IMR-90 (cell line): Measurements from ENCODE around the gene PALMD. TPM values are rescaled to one million over a fixed set of nuclear protein-coding genes. Genes with fewer than 3 reads are reported as not detected.

Experiments
- ATAC-seq: fragments of 200-7000 bp; cut with Tn5 transposase; 2 replicates; pipeline ENCODE4 v1.9.1; 2020; ENCODE audit warnings: low read depth, mild to moderate bottlenecking, moderate library complexity
- BruUV-seq: library from RNA; stranded (reverse); fragments of 400-500 nt; replicated peaks from 2 replicates; lab custom pipeline; 2021; lab: Mats Ljungman, UMichigan
- CTCF ChIA-PET: fragments of 300-600 bp; formaldehyde crosslinking; extraction: SDS; loops from one replicate; lab custom pipeline; 2021; ENCODE audit warnings: antibody characterized with exemption; lab: Yijun Ruan, JAX
- POLR2A ChIA-PET: fragments of 300-600 bp; sonication (Branson Sonifier 250); formaldehyde crosslinking; loops from one replicate; lab custom pipeline; 2022; ENCODE audit warnings: antibody characterized with exemption; ENCODE audit not compliant: unreplicated experiment; lab: Charles Lee
- DNase-seq: peaks from one replicate; pipeline ENCODE4 v3.0.0; 2013
- H2AFZ ChIP-seq: replicated peaks from 2 replicates; pipeline ENCODE3; 2013; ENCODE audit warnings: low read length, mild to moderate bottlenecking; ENCODE audit not compliant: poor library complexity
- H2AK5ac ChIP-seq: 2 replicates; pipeline ENCODE4 v1.6.1; 2013; ENCODE audit warnings: low read depth, low read length, inconsistent platforms
- H2AK9ac ChIP-seq: replicated peaks from 2 replicates; pipeline ENCODE3; 2013; ENCODE audit warnings: mild to moderate bottlenecking, low read depth, low read length, moderate library complexity; ENCODE audit not compliant: poor library complexity
- H2BK120ac ChIP-seq: 2 replicates; pipeline ENCODE4 v1.6.1; 2013; ENCODE audit warnings: low read depth, low read length, inconsistent platforms
- H2BK15ac ChIP-seq: 3 replicates; pipeline ENCODE4 v1.6.1; 2013; ENCODE audit warnings: low read depth, low read length, inconsistent platforms
- H2BK20ac ChIP-seq: 2 replicates; pipeline ENCODE4 v1.6.1; 2013; ENCODE audit warnings: low read depth, mild to moderate bottlenecking, inconsistent platforms, low read length, moderate library complexity
- H2BK5ac ChIP-seq: 2 replicates; pipeline ENCODE4 v1.6.1; 2013; ENCODE audit warnings: mild to moderate bottlenecking, low read depth, low read length, inconsistent platforms; ENCODE audit not compliant: poor library complexity, severe bottlenecking
- H3K14ac ChIP-seq: replicated peaks from 2 replicates; pipeline ENCODE4 v1.6.1; 2013; ENCODE audit warnings: low read depth, low read length, inconsistent platforms
- H3K18ac ChIP-seq: 2 replicates; pipeline ENCODE4 v1.6.1; 2013; ENCODE audit warnings: low read depth, low read length, control low read depth
- H3K23ac ChIP-seq: 2 replicates; pipeline ENCODE4 v1.6.1; 2013; ENCODE audit warnings: low read depth, low read length, inconsistent platforms
- H3K27ac ChIP-seq: 2 replicates; pipeline ENCODE4 v1.5.1; 2013; ENCODE audit warnings: mild to moderate bottlenecking, control low read depth, low read length; ENCODE audit not compliant: insufficient read depth
- H3K27me3 ChIP-seq: 2 replicates; pipeline ENCODE4 v1.6.1; 2013; ENCODE audit warnings: low read length; ENCODE audit not compliant: control insufficient read depth, insufficient read depth
- H3K36me3 ChIP-seq: 2 replicates; pipeline ENCODE4 v1.6.1; 2013; ENCODE audit warnings: low read length, mixed read lengths; ENCODE audit not compliant: control insufficient read depth, insufficient read depth
- H3K4ac ChIP-seq: 2 replicates; pipeline ENCODE4 v1.6.1; 2013; ENCODE audit warnings: low read depth, low read length, inconsistent platforms
- H3K4me1 ChIP-seq: 2 replicates; pipeline ENCODE4 v1.6.1; 2013; ENCODE audit warnings: low read length, mixed read lengths; ENCODE audit not compliant: control insufficient read depth, insufficient read depth
- H3K4me2 ChIP-seq: 2 replicates; pipeline ENCODE4 v1.6.1; 2013; ENCODE audit warnings: low read depth, mild to moderate bottlenecking, control low read depth, low read length, moderate library complexity
- H3K4me3 ChIP-seq: 2 replicates; pipeline ENCODE4 v1.5.1; 2013; ENCODE audit warnings: low read depth, mild to moderate bottlenecking, control low read depth, low read length, moderate library complexity; ENCODE audit not compliant: insufficient read depth
- H3K56ac ChIP-seq: 2 replicates; pipeline ENCODE4 v1.6.1; 2013; ENCODE audit warnings: low read length, inconsistent platforms; ENCODE audit not compliant: insufficient read depth; ENCODE audit errors: extremely low read depth
- H3K79me1 ChIP-seq, 2 experiments: 2 replicates each; pipeline ENCODE4 v1.6.1; 2013; ENCODE audit warnings: low read length in 2 of 2, inconsistent platforms in 1 of 2, low read depth in 1 of 2
- H3K9ac ChIP-seq: 2 replicates; pipeline ENCODE4 v1.6.1; 2013; ENCODE audit warnings: low read depth, low read length, control low read depth
- H3K9me1 ChIP-seq: 2 replicates; pipeline ENCODE4 v1.6.1; 2013; ENCODE audit warnings: low read length, inconsistent platforms; ENCODE audit not compliant: insufficient read depth
- H3K9me3 ChIP-seq: 2 replicates; pipeline ENCODE4 v1.6.1; 2013; ENCODE audit warnings: low read length; ENCODE audit not compliant: control insufficient read depth, insufficient read depth
- H4K20me1 ChIP-seq: 2 replicates; pipeline ENCODE4 v1.6.1; 2013; ENCODE audit warnings: low read length, inconsistent platforms; ENCODE audit not compliant: insufficient read depth
- H4K5ac ChIP-seq: 2 replicates; pipeline ENCODE4 v1.6.1; 2013; ENCODE audit warnings: mild to moderate bottlenecking, low read depth, low read length, control low read depth
- H4K8ac ChIP-seq, 2 experiments: 2 replicates each; pipeline ENCODE4 v1.6.1; 2013; ENCODE audit warnings: low read depth in 2 of 2, low read length in 2 of 2, control low read depth in 1 of 2, inconsistent platforms in 1 of 2
- H4K91ac ChIP-seq: 2 replicates; pipeline ENCODE4 v1.6.1; 2013; ENCODE audit warnings: low read depth, low read length, inconsistent platforms; ENCODE audit not compliant: insufficient read depth
- CEBPB ChIP-seq: IDR thresholded peaks from 2 replicates; pipeline ENCODE4 v1.6.1; 2012; ENCODE audit warnings: low read depth, low read length, improper control_type of control experiment
- FOS ChIP-seq: fragments of 150-350 bp; IDR thresholded peaks from 2 replicates; pipeline ENCODE4 v1.6.1; 2016; ENCODE audit warnings: low read depth, low read length
- MAFK ChIP-seq: IDR thresholded peaks from 2 replicates; pipeline ENCODE4 v1.6.1; 2012; ENCODE audit warnings: low read depth, low read length, improper control_type of control experiment
- MAZ ChIP-seq: IDR thresholded peaks from 2 replicates; pipeline ENCODE4 v1.6.1; 2012; ENCODE audit warnings: low read depth, mild to moderate bottlenecking, low read length, improper control_type of control experiment, moderate library complexity, borderline replicate concordance
- MXI1 ChIP-seq: IDR thresholded peaks from 2 replicates; pipeline ENCODE4 v1.6.1; 2012; ENCODE audit warnings: low read depth, mild to moderate bottlenecking, low read length, moderate library complexity, borderline replicate concordance
- NFE2L2 ChIP-seq: fragments of 150-350 bp; IDR thresholded peaks from 2 replicates; pipeline ENCODE4 v1.6.1; 2016; ENCODE audit warnings: low read depth, mild to moderate bottlenecking, low read length
- SMC3 ChIP-seq: fragments of 150-350 bp; IDR thresholded peaks from 2 replicates; pipeline ENCODE4 v1.6.1; 2016; ENCODE audit warnings: low read depth, mild to moderate bottlenecking, antibody characterized with exemption, low read length, moderate library complexity
- WGBS, 2 experiments: methylation state at CpG; one replicate each; pipeline versions ENCODE4 v1.1.5 to v1.1.7; 2013; ENCODE audit warnings: missing lambda C conversion rate in 2 of 2; ENCODE audit not compliant: insufficient read length in 1 of 2; ENCODE audit errors: extremely low coverage in 2 of 2; 5-methylcytosine and 5-hydroxymethylcytosine counted together
- dilution Hi-C: fragments of 300-500 bp; cut with HindIII; formaldehyde crosslinking; loops from one replicate; pipeline ENCODE4 v1.14.3; 2018; ENCODE audit warnings: low sequenced_read_pairs; ENCODE audit not compliant: unreplicated experiment
- in situ Hi-C: fragments of 300-500 bp; cut with MboI; formaldehyde crosslinking; loops from 3 replicates; pipeline ENCODE4 v1.14.3; 2019; ENCODE audit warnings: low sequenced_read_pairs, inconsistent platforms, mixed read lengths
- intact Hi-C: fragments of 100-400 bp; cut with micrococcal nuclease; formaldehyde crosslinking; loops from 2 replicates; pipeline ENCODE4 v1.10.0; 2022
- polyA plus RNA-seq, 3 experiments: library from polyadenylated mRNA; depleted of rRNA; stranded (reverse); fragments of >200 nt; gene quantifications; 2 replicates each; pipeline ENCODE4 v1.2.3, GENCODE V29; 2012; ENCODE audit warnings: low replicate concordance in 1 of 3
- total RNA-seq: library from RNA; depleted of rRNA; stranded (reverse); fragments of >200 nt; gene quantifications from 2 replicates; pipeline ENCODE4 v1.2.3, GENCODE V29; 2012
- TF ChIP-seq, protein P1 (sequence below): fragments of 150-350 bp; IDR thresholded peaks from 2 replicates; pipeline ENCODE4 v1.6.1; 2017; ENCODE audit warnings: mild to moderate bottlenecking, antibody characterized with exemption, low read length, low read depth
- TF ChIP-seq, protein P2 (sequence below): fragments of 150-350 bp; IDR thresholded peaks from 2 replicates; pipeline ENCODE4 v1.6.1; 2016; ENCODE audit warnings: low read depth, mild to moderate bottlenecking, low read length, moderate library complexity, borderline replicate concordance

Gene PALMD
- total and polyA plus RNA-seq, 2 of the 4 experiments (the other 2 are of a cell fraction): 0.51 to 0.72 TPM

GRCh38 chr1:99726407-99726806 lies 80.5 kb downstream of the PALMD start:
- ATAC-seq (no peak), DNase-seq (no peak)
- POLR2A ChIA-PET: no interaction called here
- in situ Hi-C loops: no loop called here
- H3K18ac ChIP-seq: no peak overlapping the region
- no peak overlapping the region for H3K4me3 ChIP-seq
- H3K4me1 ChIP-seq: peaks cover 4% of the 10 kb centered on the region; the same call in 1 of the 2 replicates
- no peak overlapping the region for H4K91ac ChIP-seq
- H4K8ac ChIP-seq: no peak overlapping the region
- H3K23ac ChIP-seq: no peak overlapping the region
- WGBS, 2 experiments: no CpG with 5 or more reads among the region's 1 CpG
- H3K56ac ChIP-seq: no peak overlapping the region
- H3K14ac ChIP-seq: no peak overlapping the region
- no peak overlapping the region for H2AK5ac ChIP-seq
- no TSS peak for BruUV-seq
- H2BK5ac ChIP-seq: no peak overlapping the region
- dilution Hi-C loops: no loop called here
- CTCF ChIA-PET: no interaction called here
- no peak overlapping the region for H3K27ac ChIP-seq
- no peak overlapping the region for H3K4ac ChIP-seq
- no peaks in the 10 kb centered on the region for H3K79me1 ChIP-seq
- no peak overlapping the region for H3K9ac ChIP-seq
- H3K9me3 ChIP-seq: no peaks in the 10 kb centered on the region
- no peaks in the 10 kb centered on the region for H4K20me1 ChIP-seq
- H3K9me1 ChIP-seq: no peaks in the 10 kb centered on the region
- intact Hi-C loops: loop anchor here (10.0 kb wide), 1 partner anchor 1062 kb away; the partner anchor contains the start of gene SNX7
- H3K27me3 ChIP-seq: no peaks in the 10 kb centered on the region
- no peak overlapping the region for H2BK20ac ChIP-seq
- H2AK9ac ChIP-seq: no peak overlapping the region
- H4K5ac ChIP-seq: no peak overlapping the region
- no peak overlapping the region for H3K4me2 ChIP-seq
- H2AFZ ChIP-seq: no peak overlapping the region
- H2BK120ac ChIP-seq: no peak overlapping the region
- no peaks in the 10 kb centered on the region for H3K36me3 ChIP-seq
- H2BK15ac ChIP-seq: no peak overlapping the region
- TF ChIP-seq MAZ: no peak
- TF ChIP-seq NFE2L2: no peak
- no peak for TF ChIP-seq FOS
- TF ChIP-seq MXI1: no peak
- TF ChIP-seq, protein P1, sequence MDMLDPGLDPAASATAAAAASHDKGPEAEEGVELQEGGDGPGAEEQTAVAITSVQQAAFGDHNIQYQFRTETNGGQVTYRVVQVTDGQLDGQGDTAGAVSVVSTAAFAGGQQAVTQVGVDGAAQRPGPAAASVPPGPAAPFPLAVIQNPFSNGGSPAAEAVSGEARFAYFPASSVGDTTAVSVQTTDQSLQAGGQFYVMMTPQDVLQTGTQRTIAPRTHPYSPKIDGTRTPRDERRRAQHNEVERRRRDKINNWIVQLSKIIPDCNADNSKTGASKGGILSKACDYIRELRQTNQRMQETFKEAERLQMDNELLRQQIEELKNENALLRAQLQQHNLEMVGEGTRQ: no peak
- TF ChIP-seq MAFK: no peak
- TF ChIP-seq SMC3: no peak
- no peak for TF ChIP-seq CEBPB
- TF ChIP-seq, protein P2, sequence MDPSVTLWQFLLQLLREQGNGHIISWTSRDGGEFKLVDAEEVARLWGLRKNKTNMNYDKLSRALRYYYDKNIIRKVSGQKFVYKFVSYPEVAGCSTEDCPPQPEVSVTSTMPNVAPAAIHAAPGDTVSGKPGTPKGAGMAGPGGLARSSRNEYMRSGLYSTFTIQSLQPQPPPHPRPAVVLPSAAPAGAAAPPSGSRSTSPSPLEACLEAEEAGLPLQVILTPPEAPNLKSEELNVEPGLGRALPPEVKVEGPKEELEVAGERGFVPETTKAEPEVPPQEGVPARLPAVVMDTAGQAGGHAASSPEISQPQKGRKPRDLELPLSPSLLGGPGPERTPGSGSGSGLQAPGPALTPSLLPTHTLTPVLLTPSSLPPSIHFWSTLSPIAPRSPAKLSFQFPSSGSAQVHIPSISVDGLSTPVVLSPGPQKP: no peak
